Neural crest cell (in vitro differentiated cells): ENCODE data around the gene MROH7. TPM values are rescaled to one million over a fixed set of nuclear protein-coding genes. Genes with fewer than 3 reads are reported as not detected.

ENCODE experiments used
- DNase-seq: peaks from one replicate; pipeline ENCODE4 v3.0.0; 2021; ENCODE audit warnings: low read depth, mixed read lengths, low spot score
- H3K27ac Mint-ChIP-seq: one replicate; pipeline ENCODE4 v1.8.0; 2021; ENCODE audit warnings: mild to moderate bottlenecking, mixed read lengths; ENCODE audit not compliant: unreplicated experiment
- H3K27me3 Mint-ChIP-seq: 2 replicates; pipeline ENCODE4 v1.8.0; 2021; ENCODE audit warnings: low read depth, mild to moderate bottlenecking, mixed read lengths
- H3K36me3 Mint-ChIP-seq: 2 replicates; pipeline ENCODE4 v1.8.0; 2021; ENCODE audit warnings: low read depth, mild to moderate bottlenecking, mixed read lengths
- H3K4me1 Mint-ChIP-seq: 2 replicates; pipeline ENCODE4 v1.8.0; 2021; ENCODE audit warnings: mixed read lengths
- H3K4me3 Mint-ChIP-seq: one replicate; pipeline ENCODE4 v1.8.0; 2021; ENCODE audit warnings: mild to moderate bottlenecking, mixed read lengths
- H3K9me3 Mint-ChIP-seq: 2 replicates; pipeline ENCODE4 v1.8.0; 2021; ENCODE audit warnings: mixed read lengths
- CTCF ChIP-seq: fragments of 200-600 bp; sonication (generic); conservative IDR thresholded peaks from 2 replicates; pipeline ENCODE4 v1.5.0; 2021; ENCODE audit warnings: antibody characterized with exemption, mild to moderate bottlenecking
- total RNA-seq: library from RNA; stranded (reverse); gene quantifications from 2 replicates; pipeline ENCODE4 v1.2.1, GENCODE V29; 2021

Gene MROH7
- total RNA-seq, 1 donor from 2014 or later = not detected

DNA sequence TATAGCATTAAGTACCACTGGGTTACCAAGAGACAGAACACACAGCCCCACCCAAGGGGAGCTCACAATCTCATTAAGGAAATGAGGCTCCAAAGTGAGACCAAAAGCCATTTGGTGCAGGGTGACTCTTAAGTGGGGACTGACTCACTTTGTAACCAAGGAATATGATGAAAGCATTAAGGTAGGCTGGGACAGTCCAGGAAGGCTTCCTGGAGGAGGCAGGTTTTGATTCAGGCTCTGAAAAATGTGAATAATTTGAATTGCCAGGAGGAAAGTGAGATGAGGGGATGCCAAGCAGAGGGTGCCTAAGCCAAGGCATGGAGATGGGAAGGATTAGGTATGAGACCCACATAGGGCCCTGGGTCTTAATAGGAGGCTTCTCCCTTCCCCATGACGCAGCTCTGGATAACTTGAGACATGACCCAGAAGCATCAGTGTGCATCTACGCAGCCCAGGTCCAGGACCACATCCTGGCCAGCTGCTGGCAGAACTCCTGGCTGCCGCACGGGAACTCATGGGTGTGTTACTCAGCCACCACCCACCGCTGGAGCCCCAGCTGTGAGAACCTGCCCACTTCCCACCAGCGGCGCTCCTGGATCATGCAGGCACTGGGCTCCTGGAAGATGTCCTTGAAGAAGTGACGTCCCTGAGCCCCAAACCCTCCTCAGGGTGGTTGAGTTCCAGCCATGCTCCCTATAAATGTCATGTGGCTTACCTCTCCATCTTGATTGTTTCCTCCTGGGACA is 68.1 kb downstream of the MROH7 start:
- Mint-ChIP-seq H3K36me3 (no peaks in the 10 kb centered on the region), H3K27me3 (peaks cover 82% of the 10 kb centered on the region), H3K27ac (no peak overlapping the region), H3K4me3 (no peak overlapping the region), H3K9me3 (no peaks in the 10 kb centered on the region), H3K4me1 (no peaks in the 10 kb centered on the region)
- DNase-seq = no peak
- no peak for TF ChIP-seq CTCF

DNA sequence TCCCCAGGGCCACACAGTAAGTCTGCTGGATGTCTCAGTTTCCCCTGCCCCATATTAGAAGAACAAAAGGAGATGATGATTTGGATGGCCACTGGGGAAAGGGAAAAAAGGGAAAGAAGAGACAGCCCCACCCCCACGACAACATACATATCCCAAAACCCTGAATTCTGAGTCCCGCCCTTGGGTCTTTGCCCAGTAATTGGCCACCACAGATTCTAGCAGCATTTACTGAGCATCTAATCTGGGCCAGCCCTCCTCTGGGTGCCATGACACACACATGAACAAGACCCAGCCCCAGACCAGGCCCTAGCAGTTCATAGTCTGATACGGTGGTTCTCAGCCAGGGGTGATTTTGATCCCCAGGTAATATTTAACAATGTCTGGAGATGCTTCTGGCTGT is 68.8 kb downstream of the MROH7 start:
- H3K36me3 Mint-ChIP-seq = no peaks in the 10 kb centered on the region
- H3K27ac Mint-ChIP-seq = no peak overlapping the region
- H3K27me3 Mint-ChIP-seq = peaks cover 80% of the 10 kb centered on the region
- no peak for TF ChIP-seq CTCF
- no peak for DNase-seq
- peaks cover 4% of the 10 kb centered on the region for H3K4me1 Mint-ChIP-seq
- no peaks in the 10 kb centered on the region for H3K9me3 Mint-ChIP-seq
- peak overlapping the region; percentile 41 for H3K4me3 Mint-ChIP-seq

DNA sequence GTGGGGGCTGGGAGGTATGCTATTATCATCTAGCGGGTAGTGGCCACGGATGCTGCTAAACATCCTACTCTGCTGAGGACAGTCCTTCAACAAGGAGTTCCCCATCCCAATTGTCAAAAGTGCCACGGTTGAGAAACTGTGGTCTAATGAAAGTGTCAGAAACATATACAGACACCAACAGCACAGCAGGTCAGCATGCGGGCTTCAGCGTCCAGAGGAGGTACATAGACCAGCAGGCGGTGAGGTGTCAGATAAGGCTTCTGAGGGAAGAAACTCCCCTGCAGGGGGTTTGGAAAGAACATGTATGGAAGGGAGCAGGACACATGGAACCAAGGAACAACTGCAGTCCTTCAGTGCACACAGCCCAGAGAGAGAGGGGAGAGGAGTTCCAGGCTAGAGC is 69.3 kb downstream of the MROH7 start:
- DNase-seq = no peak
- Mint-ChIP-seq H3K27me3 (peaks cover 76% of the 10 kb centered on the region), H3K4me1 (peaks cover 5% of the 10 kb centered on the region), H3K27ac (no peak overlapping the region), H3K36me3 (no peaks in the 10 kb centered on the region), H3K4me3 (peak overlapping the region; percentile 64), H3K9me3 (no peaks in the 10 kb centered on the region)
- TF ChIP-seq CTCF = no peak

GRCh38 chr1:54711536-54711935 is 70.0 kb downstream of the MROH7 start:
- DNase-seq = no peak
- Mint-ChIP-seq H3K36me3 (no peaks in the 10 kb centered on the region), H3K4me1 (peaks cover 11% of the 10 kb centered on the region), H3K27me3 (peaks cover 69% of the 10 kb centered on the region), H3K4me3 (peak overlapping the region; percentile 54), H3K9me3 (no peaks in the 10 kb centered on the region), H3K27ac (no peak overlapping the region)
- no peak for TF ChIP-seq CTCF

DNA sequence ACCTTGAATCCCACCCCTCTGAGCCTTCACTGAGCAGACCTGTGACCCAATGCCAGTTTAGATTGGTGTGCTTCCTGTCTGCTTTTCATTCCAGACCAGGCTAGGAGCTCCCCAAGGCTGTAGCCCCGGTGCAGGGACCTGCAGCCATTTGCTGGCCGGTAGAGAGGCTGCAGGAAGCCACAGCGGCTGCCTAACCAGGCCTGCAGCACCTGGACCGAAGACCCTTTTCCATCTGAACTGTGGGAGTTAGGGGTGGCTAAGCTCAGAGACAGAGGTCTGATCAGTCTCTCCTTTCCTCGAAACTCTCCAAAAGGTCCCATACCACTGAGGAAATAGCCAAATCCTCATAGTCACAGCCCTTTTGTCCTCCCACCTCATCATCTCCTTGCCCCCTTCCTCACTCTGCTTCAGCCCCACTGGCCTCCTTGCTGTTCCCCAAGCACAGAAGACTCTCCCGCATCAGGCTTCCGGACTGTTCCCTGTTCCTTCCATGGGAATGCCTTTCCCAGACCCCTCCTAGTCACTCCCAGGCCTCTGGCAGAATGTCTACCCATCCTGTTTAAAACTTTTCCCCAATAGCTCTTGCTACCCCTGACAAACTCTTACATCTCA is 73.4 kb downstream of the MROH7 start:
- no peak for DNase-seq
- peak overlapping the region; percentile 90 for H3K4me3 Mint-ChIP-seq
- H3K9me3 Mint-ChIP-seq = no peaks in the 10 kb centered on the region
- no peak overlapping the region for H3K27ac Mint-ChIP-seq
- peaks cover 20% of the 10 kb centered on the region for H3K4me1 Mint-ChIP-seq
- no peak for TF ChIP-seq CTCF
- peaks cover 2% of the 10 kb centered on the region for H3K36me3 Mint-ChIP-seq
- peaks cover 35% of the 10 kb centered on the region for H3K27me3 Mint-ChIP-seq
